CD4-positive, alpha-beta memory T cell (primary cell): ENCODE results near the gene IFI16. TPM values are rescaled to one million over a fixed set of nuclear protein-coding genes. Genes with fewer than 3 reads are reported as not detected.
"Not testable (repeated sequence)": the region's sequence is repeated elsewhere in the genome, so short reads cannot be mapped to it uniquely, and the experiment has no call there.

Experiments
- CTCF ChIA-PET: fragments of 350-600 bp; sonication (Branson Sonifier 250); formaldehyde crosslinking; loops from one replicate; lab custom pipeline; 2021; ENCODE audit warnings: inconsistent platforms; ENCODE audit not compliant: partially characterized antibody; lab: Charles Lee
- POLR2A ChIA-PET: fragments of 350-600 bp; sonication (Branson Sonifier 250); formaldehyde crosslinking; loops from one replicate; lab custom pipeline; 2021; ENCODE audit not compliant: partially characterized antibody; lab: Charles Lee
- DNase-seq, 5 donors: peaks; one replicate each; pipeline versions ENCODE4 v3.0.0 to v3.0.0-alpha.2; 2020 to 2022; ENCODE audit warnings: mixed read lengths in 1 of 5
- H3K27ac ChIP-seq: one replicate; pipeline ENCODE4 v1.7.0; 2013; ENCODE audit warnings: low read depth, low read length
- H3K27me3 ChIP-seq: 2 replicates; pipeline ENCODE4 v1.7.0; 2013; ENCODE audit warnings: mild to moderate bottlenecking, low read length, moderate library complexity; ENCODE audit not compliant: insufficient read depth
- H3K36me3 ChIP-seq: 2 replicates; pipeline ENCODE4 v1.7.0; 2013; ENCODE audit warnings: mild to moderate bottlenecking, low read length, moderate library complexity; ENCODE audit not compliant: insufficient read depth
- H3K4me1 ChIP-seq: 2 replicates; pipeline ENCODE4 v1.7.0; 2013; ENCODE audit warnings: mild to moderate bottlenecking, low read length, moderate library complexity; ENCODE audit not compliant: insufficient read depth
- H3K4me3 ChIP-seq, 2 donors: one replicate each; pipeline ENCODE4 v1.7.0; 2013; ENCODE audit warnings: low read length in 2 of 2, mild to moderate bottlenecking in 1 of 2
- H3K9me3 ChIP-seq, 2 donors: one replicate each; pipeline ENCODE4 v1.7.0; 2013; ENCODE audit warnings: low read length in 2 of 2, control low read depth in 1 of 2; ENCODE audit not compliant: control insufficient read depth in 1 of 2
- H3K27ac Mint-ChIP-seq, 7 donors: one replicate each; pipeline ENCODE4 v1.8.0; 2020 to 2021; ENCODE audit warnings: mixed read lengths in 7 of 7, mild to moderate bottlenecking in 6 of 7, inconsistent platforms in 3 of 7, moderate library complexity in 3 of 7
- H3K27me3 Mint-ChIP-seq, 2 donors: one replicate each; pipeline ENCODE4 v1.8.0; 2020 to 2021; ENCODE audit warnings: mixed read lengths in 2 of 2
- H3K36me3 Mint-ChIP-seq, 2 donors: one replicate each; pipeline ENCODE4 v1.8.0; 2020 to 2021; ENCODE audit warnings: mixed read lengths in 2 of 2, inconsistent platforms in 1 of 2, mild to moderate bottlenecking in 1 of 2
- H3K4me1 Mint-ChIP-seq, 4 donors: one replicate each; pipeline ENCODE4 v1.8.0; 2020 to 2021; ENCODE audit warnings: mixed read lengths in 4 of 4, mild to moderate bottlenecking in 1 of 4
- H3K4me3 Mint-ChIP-seq, 8 donors: one replicate each; pipeline ENCODE4 v1.8.0; 2020 to 2021; ENCODE audit warnings: mixed read lengths in 8 of 8, mild to moderate bottlenecking in 7 of 8, moderate library complexity in 6 of 8, inconsistent platforms in 3 of 8
- H3K9me3 Mint-ChIP-seq, 8 donors: one replicate each; pipeline ENCODE4 v1.8.0; 2020 to 2021; ENCODE audit warnings: mixed read lengths in 8 of 8, mild to moderate bottlenecking in 5 of 8, inconsistent platforms in 3 of 8, moderate library complexity in 1 of 8
- intact Hi-C: fragments of 100-400 bp; cut with micrococcal nuclease; formaldehyde crosslinking; loops from one replicate; pipeline ENCODE4 v1.15.1; 2023
- polyA plus RNA-seq, 2 donors: library from polyadenylated mRNA; unstranded; fragments of 300-500 nt; fragmentation: Illumina TruSeq; gene quantifications; one replicate each; pipeline ENCODE4 v1.2.3, GENCODE V29; 2021
- total RNA-seq, 2 experiments: library from RNA; stranded (reverse); gene quantifications; one replicate each; pipeline ENCODE4 v1.2.3, GENCODE V29; 2021

The IFI16 gene
- total and polyA plus RNA-seq, 4 experiments from 2014 or later = 53.2 to 162 (median 146) TPM

DNA sequence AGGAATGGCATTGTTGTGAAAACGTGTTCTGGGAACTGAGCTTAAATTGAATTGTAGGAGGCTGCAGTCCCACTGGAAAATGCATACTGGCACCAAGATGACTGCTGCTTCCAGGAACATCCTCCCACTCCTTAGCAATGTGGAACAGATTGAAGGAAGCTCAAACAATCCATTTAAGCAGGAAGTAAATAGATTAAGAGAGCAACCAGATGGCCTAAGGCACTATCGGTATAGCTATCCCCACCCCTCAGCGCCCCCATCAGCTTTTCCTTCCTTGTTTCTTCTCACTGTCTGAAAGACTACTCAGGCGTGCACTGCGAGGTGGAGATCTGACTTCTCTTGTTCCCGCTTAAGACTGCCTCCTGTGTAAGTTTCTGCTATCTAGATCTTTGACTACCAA, 4.0 kb upstream of the IFI16 start:
- Mint-ChIP-seq H3K36me3 (peaks cover 6 to 9% of the 10 kb centered on the region in 2 donors), H3K4me3 (no peak overlapping the region), H3K4me1 (peaks cover 21 to 43% (median 30%) of the 10 kb centered on the region in 4 donors), H3K9me3 (no peaks in the 10 kb centered on the region), H3K27me3 (no peaks in the 10 kb centered on the region), H3K27ac (peak overlapping the region in 3 of 7 donors; percentile 4 to 17 (median 5))
- DNase-seq = no peak
- Histone ChIP-seq H3K4me3 (no peak overlapping the region), H3K9me3 (no peaks in the 10 kb centered on the region), H3K27ac (no peak overlapping the region), H3K27me3 (no peaks in the 10 kb centered on the region), H3K4me1 (peaks cover 21% of the 10 kb centered on the region), H3K36me3 (no peaks in the 10 kb centered on the region)
- intact Hi-C loops = no loop called here
- ChIA-PET CTCF (no interaction called here), POLR2A (no interaction called here)

DNA sequence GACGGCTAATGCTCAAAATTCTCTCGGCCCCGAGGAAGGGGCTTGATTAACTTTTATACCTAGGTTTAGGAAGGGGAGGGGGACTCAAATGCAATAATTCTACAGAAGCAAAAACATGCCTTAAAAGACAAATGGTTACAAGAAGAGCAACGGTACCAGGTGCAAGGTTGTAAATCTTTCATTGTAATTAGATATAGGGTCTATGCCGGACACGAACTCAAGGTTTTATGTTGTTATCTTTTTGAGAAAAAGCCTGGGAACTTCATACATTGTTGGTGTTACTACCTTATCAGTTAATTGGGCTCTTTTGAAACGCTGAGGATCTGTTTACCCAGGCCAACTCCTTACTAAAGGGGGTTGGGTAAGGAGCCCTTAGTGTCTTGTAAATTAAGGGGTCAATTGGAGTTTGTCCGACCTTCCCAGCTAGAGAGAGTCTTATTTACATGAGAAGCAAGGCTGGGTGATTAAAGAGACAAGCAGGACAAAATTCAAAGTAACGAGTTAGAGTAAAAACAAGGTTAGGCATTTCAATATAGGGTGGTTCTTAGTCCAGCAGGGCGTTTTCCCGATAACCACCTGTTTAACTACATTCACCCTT, 3.4 kb upstream of the IFI16 start:
- H3K9me3 Mint-ChIP-seq, H3K27ac ChIP-seq, CTCF ChIA-PET, H3K36me3 ChIP-seq, DNase-seq, intact Hi-C loops, H3K27me3 Mint-ChIP-seq, H3K36me3 Mint-ChIP-seq, POLR2A ChIA-PET, H3K4me3 ChIP-seq, H3K4me3 Mint-ChIP-seq, H3K9me3 ChIP-seq, H3K27me3 ChIP-seq: not testable (repeated sequence)
- peaks cover 21% of the 10 kb centered on the region for H3K4me1 ChIP-seq
- Mint-ChIP-seq H3K27ac (peak overlapping the region in 4 of 7 donors; percentile 5 to 80 (median 38)), H3K4me1 (peaks cover 21 to 43% (median 30%) of the 10 kb centered on the region in 4 donors)

DNA sequence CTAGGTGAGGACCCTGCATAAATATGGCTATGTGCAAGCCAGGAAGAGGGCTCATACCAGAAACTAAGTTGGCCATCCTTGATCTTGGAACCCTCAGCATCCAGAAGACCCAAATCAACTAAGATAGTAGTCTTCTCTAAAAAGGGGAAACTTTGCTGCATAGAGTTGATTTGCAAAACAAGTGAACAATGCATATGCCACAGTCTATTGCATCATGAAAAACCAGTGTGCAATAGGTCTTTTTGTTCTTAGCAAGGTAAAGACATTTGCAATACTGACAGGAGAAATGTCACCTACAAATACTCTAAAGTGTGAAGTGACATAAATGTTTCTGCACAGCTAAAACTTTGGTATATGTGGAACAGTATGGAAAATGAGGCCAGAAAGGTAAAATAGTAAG, 2.0 kb upstream of the IFI16 start:
- H3K4me3 ChIP-seq = no peak overlapping the region
- ChIA-PET CTCF (interaction anchor here (1.0 to 3.5 kb wide), 6 partner anchors 9 to 64 kb away, joined by 3 to 18 read pairs (median 7); no protein-coding TSS in a partner anchor), POLR2A (interaction anchor here (0.6 to 3.7 kb wide), 4 partner anchors 10 to 76 kb away, joined by 5 to 39 read pairs (median 28); partner anchors contain the start of genes AIM2 and PYHIN1)
- Mint-ChIP-seq H3K4me1 (peaks cover 25 to 52% (median 31%) of the 10 kb centered on the region in 4 donors), H3K36me3 (peaks cover 11 to 14% of the 10 kb centered on the region in 2 donors), H3K27ac (peak overlapping the region; percentile 6 to 95 (median 38)), H3K4me3 (peak overlapping the region in 2 of 8 donors; percentile 42 to 63), H3K9me3 (no peaks in the 10 kb centered on the region), H3K27me3 (no peaks in the 10 kb centered on the region)
- no peaks in the 10 kb centered on the region for H3K9me3 ChIP-seq
- no peak overlapping the region for H3K27ac ChIP-seq
- H3K4me1 ChIP-seq = peaks cover 21% of the 10 kb centered on the region
- no peaks in the 10 kb centered on the region for H3K27me3 ChIP-seq
- DNase-seq = no peak
- no peaks in the 10 kb centered on the region for H3K36me3 ChIP-seq
- intact Hi-C loops = loop anchor here (2.0 kb wide), 1 partner anchor 77 kb away; the partner anchor contains the start of gene PYHIN1

DNA sequence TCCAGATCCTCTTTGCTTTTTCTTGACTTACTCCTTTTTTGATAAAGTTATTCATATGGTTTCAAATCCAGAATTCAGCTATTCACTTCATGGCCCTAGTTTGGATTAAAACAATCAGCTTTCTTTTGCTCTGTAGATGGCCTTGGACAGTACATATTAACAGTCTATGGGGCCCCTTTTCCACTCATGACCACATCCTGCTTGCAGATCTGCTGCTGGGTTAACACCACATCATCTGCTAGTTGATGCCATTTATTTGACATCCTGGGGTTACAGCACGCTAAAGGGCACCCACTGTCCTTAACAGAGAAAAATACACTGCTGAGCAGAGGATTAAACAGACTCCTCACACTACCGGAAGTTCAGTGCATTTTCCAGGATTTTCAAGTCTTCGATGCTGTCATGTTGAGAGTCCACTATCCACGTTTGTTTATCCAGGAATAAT, 941 bp upstream of the IFI16 start:
- DNase-seq = peak; percentile 66 to 87 (median 73)
- Histone ChIP-seq H3K4me3 (peak overlapping the region; percentile 4 to 54), H3K4me1 (peaks cover 25% of the 10 kb centered on the region), H3K27me3 (no peaks in the 10 kb centered on the region), H3K27ac (peak overlapping the region; percentile 88), H3K36me3 (no peaks in the 10 kb centered on the region), H3K9me3 (no peaks in the 10 kb centered on the region)
- peaks cover 29 to 61% (median 36%) of the 10 kb centered on the region in 4 donors for H3K4me1 Mint-ChIP-seq
- POLR2A ChIA-PET = interaction anchor here (0.5 to 3.7 kb wide), 20 partner anchors 9 to 77 kb away, joined by 3 to 39 read pairs (median 4); partner anchors contain the start of genes AIM2 and PYHIN1
- intact Hi-C loops = loop anchor here (1.0 to 2.0 kb wide), 3 partner anchors 10 to 78 kb away; partner anchors contain the start of gene PYHIN1
- H3K9me3 Mint-ChIP-seq = peaks cover 0 to 3% (median 0%) of the 10 kb centered on the region in 8 donors
- H3K27me3 Mint-ChIP-seq = no peaks in the 10 kb centered on the region
- H3K27ac Mint-ChIP-seq = peak overlapping the region; percentile 87 to 95 (median 93)
- CTCF ChIA-PET = interaction anchor here (0.8 to 3.5 kb wide), 11 partner anchors 9 to 805 kb away, joined by 3 to 18 read pairs (median 3); no protein-coding TSS in a partner anchor
- peak overlapping the region; percentile 89 to 99 (median 97) for H3K4me3 Mint-ChIP-seq
- peaks cover 11 to 19% of the 10 kb centered on the region in 2 donors for H3K36me3 Mint-ChIP-seq

DNA sequence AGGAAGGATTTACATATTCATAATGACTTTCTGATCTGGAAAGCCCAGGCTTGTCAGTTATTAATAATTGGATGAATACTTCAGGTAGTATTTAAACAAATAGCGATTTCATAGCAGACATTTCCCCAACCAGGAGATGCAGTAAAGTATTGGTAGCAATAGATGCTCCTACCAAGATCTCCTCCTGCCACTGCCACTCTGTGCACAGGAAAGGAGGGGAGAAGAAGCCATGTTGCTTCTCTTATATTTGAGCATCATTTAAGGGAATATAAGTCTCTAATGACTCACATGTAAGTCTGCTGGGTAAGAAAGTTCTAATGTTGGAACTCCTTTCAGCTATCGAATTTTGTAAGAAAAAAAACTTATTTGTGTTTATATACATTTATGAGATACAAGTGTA, 420 bp upstream of the IFI16 start:
- Histone ChIP-seq H3K36me3 (no peaks in the 10 kb centered on the region), H3K27ac (peak overlapping the region; percentile 88), H3K4me1 (peaks cover 31% of the 10 kb centered on the region), H3K27me3 (no peaks in the 10 kb centered on the region), H3K4me3 (peak overlapping the region; percentile 4 to 54), H3K9me3 (no peaks in the 10 kb centered on the region)
- Mint-ChIP-seq H3K27ac (peak overlapping the region; percentile 87 to 95 (median 93)), H3K9me3 (peaks cover 0 to 3% (median 0%) of the 10 kb centered on the region in 8 donors), H3K4me3 (peak overlapping the region; percentile 89 to 99 (median 97)), H3K36me3 (peaks cover 13 to 23% of the 10 kb centered on the region in 2 donors), H3K4me1 (peaks cover 34 to 66% (median 41%) of the 10 kb centered on the region in 4 donors), H3K27me3 (no peaks in the 10 kb centered on the region)
- DNase-seq = no peak
- CTCF ChIA-PET = interaction anchor here (1.0 to 3.5 kb wide), 9 partner anchors 11 to 805 kb away, joined by 3 to 18 read pairs (median 5); no protein-coding TSS in a partner anchor
- intact Hi-C loops = loop anchor here (1.0 to 2.0 kb wide), 3 partner anchors 11 to 78 kb away; partner anchors contain the start of gene PYHIN1
- POLR2A ChIA-PET = interaction anchor here (0.8 to 3.7 kb wide), 19 partner anchors 8 to 916 kb away, joined by 3 to 39 read pairs (median 5); partner anchors contain the start of genes AIM2, PYHIN1 and TAGLN2

DNA sequence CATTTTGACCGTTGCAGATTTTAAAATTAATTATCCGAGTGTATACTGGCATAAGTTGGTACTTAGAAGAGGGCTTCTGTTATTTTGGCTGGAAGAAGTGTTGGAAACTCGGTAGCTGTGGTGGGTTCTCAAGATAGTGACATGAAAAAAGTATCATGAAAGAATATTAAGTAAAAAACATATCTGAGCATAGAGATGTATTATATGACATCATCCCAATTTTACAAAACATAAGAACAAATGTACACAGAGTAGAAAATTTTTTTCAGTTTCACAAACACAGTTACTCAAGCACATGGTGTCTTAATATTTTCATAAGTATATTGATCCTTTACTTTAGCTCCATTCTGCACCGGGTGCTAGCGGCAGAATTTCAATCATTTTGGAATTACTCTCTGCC, 684 bp downstream of the IFI16 start:
- peak overlapping the region; percentile 87 to 95 (median 93) for H3K27ac Mint-ChIP-seq
- peaks cover 42 to 77% (median 50%) of the 10 kb centered on the region in 4 donors for H3K4me1 Mint-ChIP-seq
- intact Hi-C loops = loop anchor here (5.0 kb wide), 1 partner anchor 47 kb away; no protein-coding TSS in a partner anchor
- no peaks in the 10 kb centered on the region for H3K36me3 ChIP-seq
- H3K9me3 Mint-ChIP-seq = peaks cover 0 to 3% (median 0%) of the 10 kb centered on the region in 8 donors
- DNase-seq = peak in 1 of 5 donors; percentile 4
- no peaks in the 10 kb centered on the region for H3K9me3 ChIP-seq
- H3K27me3 Mint-ChIP-seq = no peaks in the 10 kb centered on the region
- POLR2A ChIA-PET = interaction anchor here (1.1 to 3.7 kb wide), 8 partner anchors 9 to 915 kb away, joined by 3 to 39 read pairs (median 18); partner anchors contain the start of genes AIM2, PYHIN1 and TAGLN2
- peaks cover 42% of the 10 kb centered on the region for H3K4me1 ChIP-seq
- no peaks in the 10 kb centered on the region for H3K27me3 ChIP-seq
- peak overlapping the region; percentile 88 for H3K27ac ChIP-seq
- peak overlapping the region; percentile 89 to 99 (median 97) for H3K4me3 Mint-ChIP-seq
- CTCF ChIA-PET = interaction anchor here (0.7 to 3.5 kb wide), 7 partner anchors 12 to 223 kb away, joined by 3 to 18 read pairs (median 5); no protein-coding TSS in a partner anchor
- H3K36me3 Mint-ChIP-seq = peaks cover 22 to 33% of the 10 kb centered on the region in 2 donors
- peak overlapping the region; percentile 54 to 97 for H3K4me3 ChIP-seq
